ENCODE results near the gene BORCS6. TPM values are rescaled to one million over a fixed set of nuclear protein-coding genes. Genes with fewer than 3 reads are reported as not detected.

The BORCS6 gene
- total and polyA plus RNA-seq, 2 of the 13 experiments (the other 11 are each of a cell fraction or from before 2014, with no cell fraction given) = 2.0 to 5.1 TPM

DNA sequence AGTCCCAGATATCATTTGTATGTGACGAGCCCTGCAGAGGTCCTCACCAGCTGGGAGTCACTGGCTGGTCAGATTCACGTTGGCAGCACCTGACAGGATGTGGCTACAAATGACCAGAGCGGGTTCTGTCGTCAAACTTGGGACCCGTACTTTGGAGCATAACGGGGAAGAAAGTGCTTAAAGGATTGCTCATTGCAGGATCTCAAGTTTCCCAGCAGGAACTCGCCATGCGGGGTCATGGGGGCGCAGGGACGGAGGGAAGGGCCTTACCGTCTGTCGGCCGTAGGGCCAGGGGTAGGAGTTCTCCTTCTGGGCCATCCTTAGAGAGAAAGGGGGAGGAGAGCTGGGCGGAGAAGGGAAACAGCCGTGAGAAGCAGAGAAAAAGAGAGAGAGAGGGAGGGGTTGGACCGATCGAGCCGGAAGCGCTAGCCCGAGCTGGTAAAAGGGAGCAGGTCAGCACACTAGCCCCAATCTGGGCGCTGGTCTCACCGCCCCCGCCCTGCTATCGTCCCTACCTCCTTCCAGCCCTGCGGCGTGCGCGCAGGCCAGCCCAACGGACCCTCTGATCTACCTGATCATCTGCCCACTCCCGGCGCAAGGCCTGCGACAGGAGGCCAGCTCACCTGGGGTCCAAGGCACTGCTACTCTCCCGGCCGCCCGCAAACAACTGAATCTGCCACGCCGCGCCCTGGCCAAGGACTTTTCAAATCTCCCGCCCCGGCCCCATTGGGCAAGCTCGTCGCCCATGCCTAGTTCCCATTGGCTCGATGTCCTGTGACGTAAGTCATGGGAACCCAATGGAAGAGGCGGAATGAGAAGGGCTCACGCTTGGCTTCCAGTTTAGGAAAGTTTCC, 20.2 kb upstream of the BORCS6 start, which contains the start of gene AURKB (continued):
- TF ChIP-seq SOX6 (IDR thresholded peaks at IDR 0.05) (no peak), SOX6 (CRISPR knock-in tag; IDR thresholded peaks at IDR 0.05) (peak; percentile 50; the same call in 1 of the 2 replicates), MEF2D (CRISPR knock-in tag; IDR thresholded peaks at IDR 0.05) (no peak), SMARCE1 (IDR thresholded peaks at IDR 0.05; ENCODE audit: borderline replicate concordance) (no peak), ZC3H4 (CRISPR knock-in tag; IDR thresholded peaks at IDR 0.05; ENCODE audit: borderline replicate concordance) (no peak), ZNF317 (CRISPR knock-in tag; IDR thresholded peaks at IDR 0.05) (peak; percentile 60; the same call in 1 of the 2 replicates), ZFP37 (CRISPR knock-in tag; IDR thresholded peaks at IDR 0.05; ENCODE audit: borderline replicate concordance) (0 out of 2 replicates have a peak, but pooled peaks have one; percentile 22), ZNF30 (CRISPR knock-in tag; IDR thresholded peaks at IDR 0.05) (0 out of 2 replicates have a peak, but pooled peaks have one; percentile 48), HDAC2 (CRISPR knock-in tag; IDR thresholded peaks at IDR 0.05) (peak; percentile 62; the same call in 1 of the 2 replicates), KDM6A (CRISPR knock-in tag; IDR thresholded peaks at IDR 0.05; ENCODE audit: low read depth) (no peak), ZNF550 (CRISPR knock-in tag; IDR thresholded peaks at IDR 0.05; ENCODE audit: borderline replicate concordance) (no peak), ZNF547 (CRISPR knock-in tag; IDR thresholded peaks at IDR 0.05) (peak; percentile 51; the same call in 1 of the 2 replicates), IRX3 (CRISPR knock-in tag; IDR thresholded peaks at IDR 0.05; ENCODE audit: borderline replicate concordance, low read depth) (no peak), RELA (CRISPR knock-in tag; IDR thresholded peaks at IDR 0.05) (no peak), ARID2 (CRISPR knock-in tag; IDR thresholded peaks at IDR 0.05; ENCODE audit: borderline replicate concordance) (no peak), ZNF720 (CRISPR knock-in tag; IDR thresholded peaks at IDR 0.05) (no peak)
- TF ChIP-seq, protein P1, sequence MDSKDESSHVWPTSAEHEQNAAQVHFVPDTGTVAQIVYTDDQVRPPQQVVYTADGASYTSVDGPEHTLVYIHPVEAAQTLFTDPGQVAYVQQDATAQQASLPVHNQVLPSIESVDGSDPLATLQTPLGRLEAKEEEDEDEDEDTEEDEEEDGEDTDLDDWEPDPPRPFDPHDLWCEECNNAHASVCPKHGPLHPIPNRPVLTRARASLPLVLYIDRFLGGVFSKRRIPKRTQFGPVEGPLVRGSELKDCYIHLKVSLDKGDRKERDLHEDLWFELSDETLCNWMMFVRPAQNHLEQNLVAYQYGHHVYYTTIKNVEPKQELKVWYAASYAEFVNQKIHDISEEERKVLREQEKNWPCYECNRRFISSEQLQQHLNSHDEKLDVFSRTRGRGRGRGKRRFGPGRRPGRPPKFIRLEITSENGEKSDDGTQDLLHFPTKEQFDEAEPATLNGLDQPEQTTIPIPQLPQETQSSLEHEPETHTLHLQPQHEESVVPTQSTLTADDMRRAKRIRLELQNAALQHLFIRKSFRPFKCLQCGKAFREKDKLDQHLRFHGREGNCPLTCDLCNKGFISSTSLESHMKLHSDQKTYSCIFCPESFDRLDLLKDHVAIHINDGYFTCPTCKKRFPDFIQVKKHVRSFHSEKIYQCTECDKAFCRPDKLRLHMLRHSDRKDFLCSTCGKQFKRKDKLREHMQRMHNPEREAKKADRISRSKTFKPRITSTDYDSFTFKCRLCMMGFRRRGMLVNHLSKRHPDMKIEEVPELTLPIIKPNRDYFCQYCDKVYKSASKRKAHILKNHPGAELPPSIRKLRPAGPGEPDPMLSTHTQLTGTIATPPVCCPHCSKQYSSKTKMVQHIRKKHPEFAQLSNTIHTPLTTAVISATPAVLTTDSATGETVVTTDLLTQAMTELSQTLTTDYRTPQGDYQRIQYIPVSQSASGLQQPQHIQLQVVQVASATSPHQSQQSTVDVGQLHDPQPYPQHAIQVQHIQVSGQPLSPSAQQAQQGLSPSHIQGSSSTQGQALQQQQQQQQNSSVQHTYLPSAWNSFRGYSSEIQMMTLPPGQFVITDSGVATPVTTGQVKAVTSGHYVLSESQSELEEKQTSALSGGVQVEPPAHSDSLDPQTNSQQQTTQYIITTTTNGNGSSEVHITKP (CRISPR knock-in tag; IDR thresholded peaks at IDR 0.05; ENCODE audit: low read depth) = no peak; the same call in 1 of the 2 replicates
- TF ChIP-seq, protein P2, sequence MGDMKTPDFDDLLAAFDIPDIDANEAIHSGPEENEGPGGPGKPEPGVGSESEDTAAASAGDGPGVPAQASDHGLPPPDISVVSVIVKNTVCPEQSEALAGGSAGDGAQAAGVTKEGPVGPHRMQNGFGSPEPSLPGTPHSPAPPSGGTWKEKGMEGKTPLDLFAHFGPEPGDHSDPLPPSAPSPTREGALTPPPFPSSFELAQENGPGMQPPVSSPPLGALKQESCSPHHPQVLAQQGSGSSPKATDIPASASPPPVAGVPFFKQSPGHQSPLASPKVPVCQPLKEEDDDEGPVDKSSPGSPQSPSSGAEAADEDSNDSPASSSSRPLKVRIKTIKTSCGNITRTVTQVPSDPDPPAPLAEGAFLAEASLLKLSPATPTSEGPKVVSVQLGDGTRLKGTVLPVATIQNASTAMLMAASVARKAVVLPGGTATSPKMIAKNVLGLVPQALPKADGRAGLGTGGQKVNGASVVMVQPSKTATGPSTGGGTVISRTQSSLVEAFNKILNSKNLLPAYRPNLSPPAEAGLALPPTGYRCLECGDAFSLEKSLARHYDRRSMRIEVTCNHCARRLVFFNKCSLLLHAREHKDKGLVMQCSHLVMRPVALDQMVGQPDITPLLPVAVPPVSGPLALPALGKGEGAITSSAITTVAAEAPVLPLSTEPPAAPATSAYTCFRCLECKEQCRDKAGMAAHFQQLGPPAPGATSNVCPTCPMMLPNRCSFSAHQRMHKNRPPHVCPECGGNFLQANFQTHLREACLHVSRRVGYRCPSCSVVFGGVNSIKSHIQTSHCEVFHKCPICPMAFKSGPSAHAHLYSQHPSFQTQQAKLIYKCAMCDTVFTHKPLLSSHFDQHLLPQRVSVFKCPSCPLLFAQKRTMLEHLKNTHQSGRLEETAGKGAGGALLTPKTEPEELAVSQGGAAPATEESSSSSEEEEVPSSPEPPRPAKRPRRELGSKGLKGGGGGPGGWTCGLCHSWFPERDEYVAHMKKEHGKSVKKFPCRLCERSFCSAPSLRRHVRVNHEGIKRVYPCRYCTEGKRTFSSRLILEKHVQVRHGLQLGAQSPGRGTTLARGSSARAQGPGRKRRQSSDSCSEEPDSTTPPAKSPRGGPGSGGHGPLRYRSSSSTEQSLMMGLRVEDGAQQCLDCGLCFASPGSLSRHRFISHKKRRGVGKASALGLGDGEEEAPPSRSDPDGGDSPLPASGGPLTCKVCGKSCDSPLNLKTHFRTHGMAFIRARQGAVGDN (CRISPR knock-in tag; IDR thresholded peaks at IDR 0.05) = peak; percentile 87
- TF ChIP-seq, protein P3, sequence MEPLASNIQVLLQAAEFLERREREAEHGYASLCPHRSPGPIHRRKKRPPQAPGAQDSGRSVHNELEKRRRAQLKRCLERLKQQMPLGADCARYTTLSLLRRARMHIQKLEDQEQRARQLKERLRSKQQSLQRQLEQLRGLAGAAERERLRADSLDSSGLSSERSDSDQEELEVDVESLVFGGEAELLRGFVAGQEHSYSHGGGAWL (CRISPR knock-in tag; IDR thresholded peaks at IDR 0.05) = peak; percentile 73; the same call in 1 of the 2 replicates
- TF ChIP-seq, protein P4, sequence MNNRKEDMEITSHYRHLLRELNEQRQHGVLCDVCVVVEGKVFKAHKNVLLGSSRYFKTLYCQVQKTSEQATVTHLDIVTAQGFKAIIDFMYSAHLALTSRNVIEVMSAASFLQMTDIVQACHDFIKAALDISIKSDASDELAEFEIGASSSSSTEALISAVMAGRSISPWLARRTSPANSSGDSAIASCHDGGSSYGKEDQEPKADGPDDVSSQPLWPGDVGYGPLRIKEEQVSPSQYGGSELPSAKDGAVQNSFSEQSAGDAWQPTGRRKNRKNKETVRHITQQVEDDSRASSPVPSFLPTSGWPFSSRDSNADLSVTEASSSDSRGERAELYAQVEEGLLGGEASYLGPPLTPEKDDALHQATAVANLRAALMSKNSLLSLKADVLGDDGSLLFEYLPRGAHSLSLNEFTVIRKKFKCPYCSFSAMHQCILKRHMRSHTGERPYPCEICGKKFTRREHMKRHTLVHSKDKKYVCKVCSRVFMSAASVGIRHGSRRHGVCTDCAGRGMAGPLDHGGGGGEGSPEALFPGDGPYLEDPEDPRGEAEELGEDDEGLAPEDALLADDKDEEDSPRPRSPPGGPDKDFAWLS (CRISPR knock-in tag; IDR thresholded peaks at IDR 0.05; ENCODE audit: borderline replicate concordance) = no peak

Data from HepG2 (cell line).